Loucy (cell line): ENCODE results near the gene RCE1.

ENCODE experiments used
- H2AFZ ChIP-seq: fragments of 200-600 bp; sonication (generic); 2 replicates; pipeline ENCODE4 v1.6.0; 2016; ENCODE audit warnings: antibody characterized with exemption, mild to moderate bottlenecking, low read length, moderate library complexity
- H3F3A ChIP-seq: fragments of 200-600 bp; 2 replicates; pipeline ENCODE4 v1.6.0; 2016; ENCODE audit warnings: antibody characterized with exemption, low read depth, mild to moderate bottlenecking
- H3K27me3 ChIP-seq: fragments of 200-600 bp; sonication (generic); 2 replicates; pipeline ENCODE4 v1.6.1; 2014; ENCODE audit warnings: low read length, mild to moderate bottlenecking; ENCODE audit not compliant: insufficient read depth, poor library complexity, severe bottlenecking
- H3K36me3 ChIP-seq: fragments of 200-600 bp; sonication (generic); 2 replicates; pipeline ENCODE4 v1.6.1; 2016; ENCODE audit warnings: low read length; ENCODE audit not compliant: insufficient read depth
- H3K4me1 ChIP-seq: fragments of 200-600 bp; sonication (generic); 2 replicates; pipeline ENCODE4 v1.5.1; 2014; ENCODE audit warnings: low read length, mild to moderate bottlenecking; ENCODE audit not compliant: insufficient read depth, poor library complexity, severe bottlenecking
- H3K4me2 ChIP-seq: fragments of 200-600 bp; sonication (generic); 2 replicates; pipeline ENCODE4 v1.6.0; 2014; ENCODE audit warnings: antibody characterized with exemption, low read length, low read depth, mild to moderate bottlenecking; ENCODE audit not compliant: poor library complexity, severe bottlenecking
- H3K4me3 ChIP-seq: fragments of 200-600 bp; sonication (generic); 2 replicates; pipeline ENCODE4 v1.5.1; 2014; ENCODE audit warnings: low read length, mild to moderate bottlenecking, mixed read lengths; ENCODE audit not compliant: poor library complexity, severe bottlenecking
- H3K79me2 ChIP-seq: fragments of 200-600 bp; sonication (generic); 2 replicates; pipeline ENCODE4 v1.6.1; 2014; ENCODE audit warnings: low read length; ENCODE audit not compliant: insufficient read depth
- H3K9ac ChIP-seq: fragments of 200-600 bp; sonication (generic); 2 replicates; pipeline ENCODE4 v1.6.0; 2014; ENCODE audit warnings: mild to moderate bottlenecking, low read depth, low read length, moderate library complexity; ENCODE audit not compliant: poor library complexity, severe bottlenecking
- H3K9me2 ChIP-seq: fragments of 200-600 bp; sonication (generic); replicated peaks from 2 replicates; pipeline ENCODE4 v1.6.1; 2016; ENCODE audit warnings: low read depth, low read length, mixed read lengths
- H3K9me3 ChIP-seq: fragments of 200-600 bp; sonication (generic); 2 replicates; pipeline ENCODE4 v1.6.1; 2014; ENCODE audit warnings: mild to moderate bottlenecking, antibody characterized with exemption, low read length, low read depth; ENCODE audit not compliant: insufficient read depth
- H4K20me1 ChIP-seq: fragments of 200-600 bp; sonication (generic); 2 replicates; pipeline ENCODE4 v1.6.0; 2014; ENCODE audit warnings: antibody characterized with exemption, low read length, mild to moderate bottlenecking; ENCODE audit not compliant: insufficient read depth, poor library complexity, severe bottlenecking
- EZH2phosphoT487 ChIP-seq: fragments of 200-600 bp; IDR thresholded peaks from 2 replicates; pipeline ENCODE4 v1.6.1; 2018; ENCODE audit warnings: antibody characterized with exemption, mild to moderate bottlenecking, moderate library complexity, borderline replicate concordance
- TF ChIP-seq, protein P1 (sequence below): fragments of 200-600 bp; sonication (generic); conservative IDR thresholded peaks from 2 replicates; pipeline ENCODE4 v1.5.1; 2014; ENCODE audit warnings: mild to moderate bottlenecking, antibody characterized with exemption, low read length

The RCE1 gene

DNA sequence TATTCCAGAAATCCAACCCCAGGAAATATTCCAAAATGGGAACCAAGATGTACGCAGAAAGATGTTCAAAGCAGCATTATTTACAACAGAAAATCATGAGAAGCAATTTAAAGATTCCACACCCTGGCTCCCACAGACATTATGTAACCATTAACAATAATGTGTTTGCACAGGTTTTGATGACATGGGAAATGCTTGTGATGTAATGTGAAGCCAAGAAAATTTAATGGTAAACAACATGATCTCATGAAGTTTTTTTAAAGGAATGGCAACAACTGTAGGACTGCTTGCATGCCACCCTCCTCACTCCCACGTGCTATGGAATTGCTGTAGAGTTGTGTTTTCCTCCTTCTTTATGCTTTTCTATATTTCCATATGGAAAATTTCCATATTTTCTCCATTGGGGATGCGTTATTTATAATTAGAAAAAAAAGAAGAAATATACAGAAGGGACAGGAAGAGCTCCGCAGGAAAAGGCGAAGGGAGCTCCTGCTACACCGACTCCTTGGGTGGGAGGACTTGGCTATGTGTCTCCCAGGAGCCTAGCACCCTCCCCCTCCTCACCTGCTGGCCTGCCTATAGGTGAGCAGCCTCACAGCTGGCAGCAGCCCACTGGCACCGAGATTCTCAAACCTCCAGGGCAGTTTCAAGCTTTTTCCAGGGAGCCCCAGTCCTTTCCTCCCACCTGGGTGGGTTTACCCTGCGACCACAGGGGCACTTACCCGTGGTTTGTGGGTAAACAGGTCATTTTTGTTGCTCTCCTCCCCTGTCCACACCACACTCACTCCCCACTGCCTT, 34.5 kb downstream of the RCE1 start:
- Histone ChIP-seq H3K4me2 (no peak overlapping the region), H3K27me3 (no peaks in the 10 kb centered on the region), H3K4me3 (no peak overlapping the region), H4K20me1 (no peaks in the 10 kb centered on the region), H3F3A (0 out of 2 replicates have a peak, but pooled peaks cover 3% of the 10 kb centered on the region), H3K9me3 (no peaks in the 10 kb centered on the region), H3K36me3 (no peaks in the 10 kb centered on the region), H3K79me2 (no peaks in the 10 kb centered on the region), H3K9ac (no peak overlapping the region), H3K4me1 (peaks cover 28% of the 10 kb centered on the region), H3K9me2 (no peaks in the 10 kb centered on the region), H2AFZ (no peak overlapping the region)
- TF ChIP-seq, protein P1, sequence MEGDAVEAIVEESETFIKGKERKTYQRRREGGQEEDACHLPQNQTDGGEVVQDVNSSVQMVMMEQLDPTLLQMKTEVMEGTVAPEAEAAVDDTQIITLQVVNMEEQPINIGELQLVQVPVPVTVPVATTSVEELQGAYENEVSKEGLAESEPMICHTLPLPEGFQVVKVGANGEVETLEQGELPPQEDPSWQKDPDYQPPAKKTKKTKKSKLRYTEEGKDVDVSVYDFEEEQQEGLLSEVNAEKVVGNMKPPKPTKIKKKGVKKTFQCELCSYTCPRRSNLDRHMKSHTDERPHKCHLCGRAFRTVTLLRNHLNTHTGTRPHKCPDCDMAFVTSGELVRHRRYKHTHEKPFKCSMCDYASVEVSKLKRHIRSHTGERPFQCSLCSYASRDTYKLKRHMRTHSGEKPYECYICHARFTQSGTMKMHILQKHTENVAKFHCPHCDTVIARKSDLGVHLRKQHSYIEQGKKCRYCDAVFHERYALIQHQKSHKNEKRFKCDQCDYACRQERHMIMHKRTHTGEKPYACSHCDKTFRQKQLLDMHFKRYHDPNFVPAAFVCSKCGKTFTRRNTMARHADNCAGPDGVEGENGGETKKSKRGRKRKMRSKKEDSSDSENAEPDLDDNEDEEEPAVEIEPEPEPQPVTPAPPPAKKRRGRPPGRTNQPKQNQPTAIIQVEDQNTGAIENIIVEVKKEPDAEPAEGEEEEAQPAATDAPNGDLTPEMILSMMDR: no peak
- no peak for TF ChIP-seq EZH2phosphoT487

DNA sequence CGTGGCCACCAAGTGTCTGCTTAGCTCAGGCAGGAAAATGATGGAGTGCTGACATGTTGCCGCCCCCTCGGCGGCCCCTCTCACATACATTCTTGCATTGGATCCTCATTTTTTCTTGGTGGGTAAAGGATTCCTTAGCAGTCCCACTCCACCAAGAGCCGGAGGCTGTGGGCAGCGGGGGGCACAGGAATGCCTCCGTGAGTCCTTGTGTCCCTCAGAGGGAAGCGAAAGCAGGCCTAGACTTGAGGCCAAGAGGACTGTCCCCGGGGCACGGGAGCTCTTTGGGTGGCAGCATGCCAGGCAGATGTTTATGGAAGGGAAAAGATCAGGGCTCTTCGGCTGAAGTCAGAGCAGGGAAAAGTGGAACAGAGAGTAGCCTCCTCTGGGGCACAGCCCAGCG, 35.2 kb downstream of the RCE1 start:
- no peak overlapping the region for H3K4me3 ChIP-seq
- 0 out of 2 replicates have a peak, but pooled peaks cover 3% of the 10 kb centered on the region for H3F3A ChIP-seq
- H3K9me3 ChIP-seq: no peaks in the 10 kb centered on the region
- no peak overlapping the region for H3K4me2 ChIP-seq
- no peaks in the 10 kb centered on the region for H3K79me2 ChIP-seq
- H3K9ac ChIP-seq: no peak overlapping the region
- H3K27me3 ChIP-seq: no peaks in the 10 kb centered on the region
- no peak overlapping the region for H2AFZ ChIP-seq
- peaks cover 28% of the 10 kb centered on the region for H3K4me1 ChIP-seq
- H4K20me1 ChIP-seq: no peaks in the 10 kb centered on the region
- TF ChIP-seq, protein P1: no peak
- no peak for TF ChIP-seq EZH2phosphoT487
- H3K36me3 ChIP-seq: no peaks in the 10 kb centered on the region
- no peaks in the 10 kb centered on the region for H3K9me2 ChIP-seq

DNA sequence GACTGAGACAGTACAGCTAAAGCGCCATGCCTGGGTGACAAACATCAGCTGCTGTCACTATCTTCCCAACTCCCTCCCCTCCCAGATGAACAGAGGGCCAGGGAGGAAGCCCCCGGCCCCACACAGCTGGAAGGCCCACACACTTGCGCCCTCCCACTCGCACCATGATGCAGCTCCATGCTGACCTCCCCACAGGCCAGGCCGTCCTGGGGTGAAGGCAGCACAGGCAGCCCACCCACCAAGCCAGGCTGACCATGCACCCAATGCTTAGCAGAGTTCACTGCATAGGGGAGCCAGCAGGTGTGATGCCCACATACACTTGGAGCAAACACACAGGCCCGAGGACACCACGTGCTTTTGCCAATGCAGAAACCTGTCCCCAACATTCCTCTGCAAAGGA, 35.8 kb downstream of the RCE1 start:
- Histone ChIP-seq H3K9me2 (no peaks in the 10 kb centered on the region), H3K4me3 (no peak overlapping the region), H3K27me3 (no peaks in the 10 kb centered on the region), H3K36me3 (no peaks in the 10 kb centered on the region), H3K79me2 (no peaks in the 10 kb centered on the region), H3K9ac (no peak overlapping the region), H3K9me3 (no peaks in the 10 kb centered on the region), H3K4me1 (peaks cover 28% of the 10 kb centered on the region), H4K20me1 (no peaks in the 10 kb centered on the region), H3K4me2 (no peak overlapping the region), H3F3A (0 out of 2 replicates have a peak, but pooled peaks cover 3% of the 10 kb centered on the region), H2AFZ (no peak overlapping the region)
- no peak for TF ChIP-seq EZH2phosphoT487
- TF ChIP-seq, protein P1: no peak
